Measurements from ENCODE around the gene DMC1.

DNA sequence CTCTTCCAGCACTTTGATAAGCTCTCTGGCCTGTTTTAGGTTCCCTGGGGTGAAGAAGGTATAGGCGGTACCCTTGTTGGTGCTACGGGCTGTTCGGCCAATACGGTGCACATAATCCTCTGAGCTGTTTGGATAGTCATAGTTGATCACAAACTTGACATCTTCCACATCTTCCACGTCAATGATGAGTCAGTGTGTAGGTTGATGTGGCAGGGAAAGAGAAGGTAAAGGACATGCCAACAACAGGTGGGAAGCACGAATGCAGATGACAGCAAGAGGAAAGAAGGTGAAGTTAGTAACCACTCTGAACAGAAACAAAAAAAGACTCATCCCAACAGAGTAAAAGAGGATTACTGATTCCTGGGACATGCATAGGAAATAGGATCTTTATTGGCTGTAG, 82.0 kb downstream of the DMC1 start:
- TF ChIP-seq BACH2 (CRISPR knock-in tag; IDR thresholded peaks at IDR 0.05; ENCODE audit: borderline replicate concordance) (no peak), GLIS3 (CRISPR knock-in tag; IDR thresholded peaks at IDR 0.05) (no peak), ZFP3 (CRISPR knock-in tag; IDR thresholded peaks at IDR 0.05) (no peak), OSR1 (CRISPR knock-in tag; IDR thresholded peaks at IDR 0.05) (no peak), ESRRG (CRISPR knock-in tag; IDR thresholded peaks at IDR 0.05) (no peak), CSDC2 (CRISPR knock-in tag; IDR thresholded peaks at IDR 0.05) (no peak), ZFP30 (CRISPR knock-in tag; IDR thresholded peaks at IDR 0.05) (no peak), ARNTL (CRISPR knock-in tag; IDR thresholded peaks at IDR 0.05; ENCODE audit: borderline replicate concordance, low read depth) (no peak), SNAI2 (CRISPR knock-in tag; IDR thresholded peaks at IDR 0.05) (no peak)
- TF ChIP-seq, protein P1, sequence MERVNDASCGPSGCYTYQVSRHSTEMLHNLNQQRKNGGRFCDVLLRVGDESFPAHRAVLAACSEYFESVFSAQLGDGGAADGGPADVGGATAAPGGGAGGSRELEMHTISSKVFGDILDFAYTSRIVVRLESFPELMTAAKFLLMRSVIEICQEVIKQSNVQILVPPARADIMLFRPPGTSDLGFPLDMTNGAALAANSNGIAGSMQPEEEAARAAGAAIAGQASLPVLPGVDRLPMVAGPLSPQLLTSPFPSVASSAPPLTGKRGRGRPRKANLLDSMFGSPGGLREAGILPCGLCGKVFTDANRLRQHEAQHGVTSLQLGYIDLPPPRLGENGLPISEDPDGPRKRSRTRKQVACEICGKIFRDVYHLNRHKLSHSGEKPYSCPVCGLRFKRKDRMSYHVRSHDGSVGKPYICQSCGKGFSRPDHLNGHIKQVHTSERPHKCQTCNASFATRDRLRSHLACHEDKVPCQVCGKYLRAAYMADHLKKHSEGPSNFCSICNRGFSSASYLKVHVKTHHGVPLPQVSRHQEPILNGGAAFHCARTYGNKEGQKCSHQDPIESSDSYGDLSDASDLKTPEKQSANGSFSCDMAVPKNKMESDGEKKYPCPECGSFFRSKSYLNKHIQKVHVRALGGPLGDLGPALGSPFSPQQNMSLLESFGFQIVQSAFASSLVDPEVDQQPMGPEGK (CRISPR knock-in tag; IDR thresholded peaks at IDR 0.05; ENCODE audit: borderline replicate concordance): no peak
- TF ChIP-seq, protein P2, sequence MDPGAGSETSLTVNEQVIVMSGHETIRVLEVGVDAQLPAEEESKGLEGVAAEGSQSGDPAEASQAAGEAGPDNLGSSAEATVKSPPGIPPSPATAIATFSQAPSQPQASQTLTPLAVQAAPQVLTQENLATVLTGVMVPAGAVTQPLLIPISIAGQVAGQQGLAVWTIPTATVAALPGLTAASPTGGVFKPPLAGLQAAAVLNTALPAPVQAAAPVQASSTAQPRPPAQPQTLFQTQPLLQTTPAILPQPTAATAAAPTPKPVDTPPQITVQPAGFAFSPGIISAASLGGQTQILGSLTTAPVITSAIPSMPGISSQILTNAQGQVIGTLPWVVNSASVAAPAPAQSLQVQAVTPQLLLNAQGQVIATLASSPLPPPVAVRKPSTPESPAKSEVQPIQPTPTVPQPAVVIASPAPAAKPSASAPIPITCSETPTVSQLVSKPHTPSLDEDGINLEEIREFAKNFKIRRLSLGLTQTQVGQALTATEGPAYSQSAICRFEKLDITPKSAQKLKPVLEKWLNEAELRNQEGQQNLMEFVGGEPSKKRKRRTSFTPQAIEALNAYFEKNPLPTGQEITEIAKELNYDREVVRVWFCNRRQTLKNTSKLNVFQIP (CRISPR knock-in tag; IDR thresholded peaks at IDR 0.05; ENCODE audit: borderline replicate concordance, low read depth): no peak
- TF ChIP-seq, protein P3, sequence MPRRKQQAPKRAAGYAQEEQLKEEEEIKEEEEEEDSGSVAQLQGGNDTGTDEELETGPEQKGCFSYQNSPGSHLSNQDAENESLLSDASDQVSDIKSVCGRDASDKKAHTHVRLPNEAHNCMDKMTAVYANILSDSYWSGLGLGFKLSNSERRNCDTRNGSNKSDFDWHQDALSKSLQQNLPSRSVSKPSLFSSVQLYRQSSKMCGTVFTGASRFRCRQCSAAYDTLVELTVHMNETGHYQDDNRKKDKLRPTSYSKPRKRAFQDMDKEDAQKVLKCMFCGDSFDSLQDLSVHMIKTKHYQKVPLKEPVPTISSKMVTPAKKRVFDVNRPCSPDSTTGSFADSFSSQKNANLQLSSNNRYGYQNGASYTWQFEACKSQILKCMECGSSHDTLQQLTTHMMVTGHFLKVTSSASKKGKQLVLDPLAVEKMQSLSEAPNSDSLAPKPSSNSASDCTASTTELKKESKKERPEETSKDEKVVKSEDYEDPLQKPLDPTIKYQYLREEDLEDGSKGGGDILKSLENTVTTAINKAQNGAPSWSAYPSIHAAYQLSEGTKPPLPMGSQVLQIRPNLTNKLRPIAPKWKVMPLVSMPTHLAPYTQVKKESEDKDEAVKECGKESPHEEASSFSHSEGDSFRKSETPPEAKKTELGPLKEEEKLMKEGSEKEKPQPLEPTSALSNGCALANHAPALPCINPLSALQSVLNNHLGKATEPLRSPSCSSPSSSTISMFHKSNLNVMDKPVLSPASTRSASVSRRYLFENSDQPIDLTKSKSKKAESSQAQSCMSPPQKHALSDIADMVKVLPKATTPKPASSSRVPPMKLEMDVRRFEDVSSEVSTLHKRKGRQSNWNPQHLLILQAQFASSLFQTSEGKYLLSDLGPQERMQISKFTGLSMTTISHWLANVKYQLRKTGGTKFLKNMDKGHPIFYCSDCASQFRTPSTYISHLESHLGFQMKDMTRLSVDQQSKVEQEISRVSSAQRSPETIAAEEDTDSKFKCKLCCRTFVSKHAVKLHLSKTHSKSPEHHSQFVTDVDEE (CRISPR knock-in tag; IDR thresholded peaks at IDR 0.05): no peak
- TF ChIP-seq, protein P4, sequence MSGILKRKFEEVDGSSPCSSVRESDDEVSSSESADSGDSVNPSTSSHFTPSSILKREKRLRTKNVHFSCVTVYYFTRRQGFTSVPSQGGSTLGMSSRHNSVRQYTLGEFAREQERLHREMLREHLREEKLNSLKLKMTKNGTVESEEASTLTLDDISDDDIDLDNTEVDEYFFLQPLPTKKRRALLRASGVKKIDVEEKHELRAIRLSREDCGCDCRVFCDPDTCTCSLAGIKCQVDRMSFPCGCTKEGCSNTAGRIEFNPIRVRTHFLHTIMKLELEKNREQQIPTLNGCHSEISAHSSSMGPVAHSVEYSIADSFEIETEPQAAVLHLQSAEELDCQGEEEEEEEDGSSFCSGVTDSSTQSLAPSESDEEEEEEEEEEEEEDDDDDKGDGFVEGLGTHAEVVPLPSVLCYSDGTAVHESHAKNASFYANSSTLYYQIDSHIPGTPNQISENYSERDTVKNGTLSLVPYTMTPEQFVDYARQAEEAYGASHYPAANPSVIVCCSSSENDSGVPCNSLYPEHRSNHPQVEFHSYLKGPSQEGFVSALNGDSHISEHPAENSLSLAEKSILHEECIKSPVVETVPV (CRISPR knock-in tag; IDR thresholded peaks at IDR 0.05): no peak
- TF ChIP-seq, protein P5, sequence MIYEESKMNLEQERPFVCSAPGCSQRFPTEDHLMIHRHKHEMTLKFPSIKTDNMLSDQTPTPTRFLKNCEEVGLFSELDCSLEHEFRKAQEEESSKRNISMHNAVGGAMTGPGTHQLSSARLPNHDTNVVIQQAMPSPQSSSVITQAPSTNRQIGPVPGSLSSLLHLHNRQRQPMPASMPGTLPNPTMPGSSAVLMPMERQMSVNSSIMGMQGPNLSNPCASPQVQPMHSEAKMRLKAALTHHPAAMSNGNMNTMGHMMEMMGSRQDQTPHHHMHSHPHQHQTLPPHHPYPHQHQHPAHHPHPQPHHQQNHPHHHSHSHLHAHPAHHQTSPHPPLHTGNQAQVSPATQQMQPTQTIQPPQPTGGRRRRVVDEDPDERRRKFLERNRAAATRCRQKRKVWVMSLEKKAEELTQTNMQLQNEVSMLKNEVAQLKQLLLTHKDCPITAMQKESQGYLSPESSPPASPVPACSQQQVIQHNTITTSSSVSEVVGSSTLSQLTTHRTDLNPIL (CRISPR knock-in tag; IDR thresholded peaks at IDR 0.05; ENCODE audit: low read depth): no peak
